HepG2 (cell line): Measurements from ENCODE around the gene NT5DC2. TPM values are rescaled to one million over a fixed set of nuclear protein-coding genes. Genes with fewer than 3 reads are reported as not detected.

ENCODE experiments used
- ATAC-seq: fragments of 200-7000 bp; cut with Tn5 transposase; 3 replicates; pipeline ENCODE4 v1.9.1; 2020; ENCODE audit warnings: mild to moderate bottlenecking, moderate library complexity
- BruUV-seq: library from RNA; stranded (reverse); fragments of 400-500 nt; replicated peaks from 2 replicates; lab custom pipeline; 2021; lab: Mats Ljungman, UMichigan
- CTCF ChIA-PET: fragments of 300-600 bp; formaldehyde crosslinking; extraction: SDS; loops from one replicate; lab custom pipeline; 2021; ENCODE audit warnings: low total read pairs, inconsistent platforms, low intra/inter-chr PET ratio; lab: Yijun Ruan, JAX
- POLR2A ChIA-PET: fragments of 350-600 bp; sonication (Branson Sonifier 250); formaldehyde crosslinking; loops from one replicate; lab custom pipeline; 2020; ENCODE audit warnings: antibody characterized with exemption, inconsistent platforms; lab: Yijun Ruan, JAX
- DNase-seq: peaks from one replicate; pipeline ENCODE4 v3.0.0-alpha.2; 2015; ENCODE audit warnings: low spot score
- FAIRE-seq: peaks from 3 replicates; lab custom pipeline; 2011; peaks lifted over from hg19 to GRCh38; lab: Jason Lieb, UNC
- H2AFZ ChIP-seq: one replicate; pipeline ENCODE4 v1.6.1; 2011; ENCODE audit warnings: low read length, inconsistent platforms
- H3K27ac ChIP-seq: fragments of 300-600 bp; 3 replicates; pipeline ENCODE4 v1.8.0; 2011; ENCODE audit warnings: mixed run types, mild to moderate bottlenecking, mixed read lengths, low read length, inconsistent platforms; ENCODE audit not compliant: insufficient read depth; ENCODE audit errors: extremely low read length
- H3K27me3 ChIP-seq, 2 experiments: fragments of 200-600 bp in 1 of 2; 2 replicates in 1 of 2; 3 replicates in 1 of 2; pipeline versions ENCODE4 v1.6.0 to v1.8.0; 2011; ENCODE audit warnings: low read length in 2 of 2, mild to moderate bottlenecking in 2 of 2, moderate library complexity in 2 of 2, inconsistent platforms in 1 of 2; ENCODE audit not compliant: insufficient read depth in 2 of 2, control insufficient read depth in 1 of 2
- H3K36me3 ChIP-seq, 2 experiments: fragments of 200-600 bp in 1 of 2; replicated peaks in 1 of 2; 2 replicates in 1 of 2; 3 replicates in 1 of 2; pipeline versions ENCODE4 v1.5.1 to v1.8.0; 2011; ENCODE audit warnings: low read length in 2 of 2, inconsistent platforms in 1 of 2; ENCODE audit not compliant: insufficient read depth in 2 of 2, control insufficient read depth in 1 of 2
- H3K4me1 ChIP-seq: 2 replicates; pipeline ENCODE4 v1.5.1; 2012; ENCODE audit warnings: low read length, inconsistent platforms; ENCODE audit not compliant: insufficient read depth
- H3K4me2 ChIP-seq: 2 replicates; pipeline ENCODE4 v1.6.0; 2011; ENCODE audit warnings: low read depth, low read length, inconsistent platforms
- H3K4me3 ChIP-seq, 3 experiments: fragments of 200-600 bp in 1 of 3; sonication (generic), shearing (Covaris generic) in 1 of 3; replicated peaks in 1 of 3; 2 replicates each; pipeline ENCODE4 v1.5.1; 2011 to 2016; ENCODE audit warnings: low read length in 3 of 3, inconsistent platforms in 2 of 3, low read depth in 2 of 3, mild to moderate bottlenecking in 2 of 3, control low read depth in 1 of 3, mixed read lengths in 1 of 3; ENCODE audit not compliant: insufficient read depth in 1 of 3
- H3K79me2 ChIP-seq: one replicate; pipeline ENCODE4 v1.6.1; 2011; ENCODE audit warnings: low read length, inconsistent platforms; ENCODE audit not compliant: insufficient read depth
- H3K9ac ChIP-seq: 2 replicates; pipeline ENCODE4 v1.6.0; 2011; ENCODE audit warnings: mild to moderate bottlenecking, low read depth, low read length, inconsistent platforms; ENCODE audit not compliant: insufficient read depth
- H3K9me3 ChIP-seq: 2 replicates; pipeline ENCODE4 v1.5.1; 2012; ENCODE audit warnings: mild to moderate bottlenecking, low read length
- H4K20me1 ChIP-seq: 2 replicates; pipeline ENCODE4 v1.6.0; 2011; ENCODE audit warnings: inconsistent platforms, mild to moderate bottlenecking, low read length, moderate library complexity; ENCODE audit not compliant: insufficient read depth
- FOXK2 ChIP-seq: fragments of 450-650 bp; IDR thresholded peaks from 2 replicates; pipeline ENCODE4 v1.6.1; 2016
- HINFP ChIP-seq: sonication (generic); formaldehyde crosslinking; IDR thresholded peaks from 2 replicates; pipeline ENCODE4 v1.4.0; 2020; ENCODE audit warnings: low read depth, mild to moderate bottlenecking, missing genetic modification reagents
- SP140L ChIP-seq: sonication (generic); formaldehyde crosslinking; IDR thresholded peaks from 2 replicates; pipeline ENCODE4 v1.4.0; 2020; ENCODE audit warnings: missing genetic modification reagents, borderline replicate concordance
- STAT6 ChIP-seq: sonication (generic); formaldehyde crosslinking; IDR thresholded peaks from 2 replicates; pipeline ENCODE4 v1.4.0; 2020; ENCODE audit warnings: missing genetic modification reagents, mild to moderate bottlenecking, borderline replicate concordance
- TBX3 ChIP-seq: fragments of 450-650 bp; IDR thresholded peaks from 2 replicates; pipeline ENCODE4 v1.6.1; 2017; ENCODE audit warnings: antibody characterized with exemption, mild to moderate bottlenecking, inconsistent platforms, borderline replicate concordance
- TEF ChIP-seq: sonication (generic); formaldehyde crosslinking; IDR thresholded peaks from 2 replicates; pipeline ENCODE4 v1.5.0; 2020; ENCODE audit warnings: missing genetic modification reagents
- ZNF235 ChIP-seq: sonication (generic); formaldehyde crosslinking; IDR thresholded peaks from 2 replicates; pipeline ENCODE4 v1.8.1; 2023; ENCODE audit warnings: mild to moderate bottlenecking, missing genetic modification reagents, borderline replicate concordance
- ZNF253 ChIP-seq: sonication (generic); formaldehyde crosslinking; IDR thresholded peaks from 2 replicates; pipeline ENCODE4 v1.8.0; 2022; ENCODE audit warnings: mild to moderate bottlenecking, missing genetic modification reagents, borderline replicate concordance
- ZNF562 ChIP-seq: sonication (generic); formaldehyde crosslinking; IDR thresholded peaks from 2 replicates; pipeline ENCODE4 v1.8.0; 2022; ENCODE audit warnings: missing genetic modification reagents, borderline replicate concordance
- ZNF788 ChIP-seq: sonication (generic); formaldehyde crosslinking; IDR thresholded peaks from 2 replicates; pipeline ENCODE4 v1.5.0; 2020; ENCODE audit warnings: mild to moderate bottlenecking, missing genetic modification reagents, borderline replicate concordance
- WGBS: methylation state at CpG from one replicate; pipeline ENCODE4 v1.1.6; 2017; ENCODE audit warnings: low lambda C conversion rate; 5-methylcytosine and 5-hydroxymethylcytosine counted together
- in situ Hi-C: cut with HindIII; loops from 2 replicates; pipeline ENCODE4 v1.10.0; 2017; ENCODE audit warnings: low pct_unique_long_range_greater_than_20kb; ENCODE audit not compliant: extremely low pct_ligation_motif_present
- intact Hi-C: fragments of 100-400 bp; cut with micrococcal nuclease; formaldehyde crosslinking; loops from one replicate; pipeline ENCODE4 v1.10.0; 2022; ENCODE audit not compliant: unreplicated experiment
- polyA plus RNA-seq, 8 experiments: library from polyadenylated mRNA; depleted of rRNA in 3 of 8; stranded (reverse) in 7 of 8; unstranded in 1 of 8; fragments of >200 nt; fragmentation: Illumina TruSeq in 4 of 8; extraction: Trizol in 4 of 8; gene quantifications; 2 replicates each; pipeline versions ENCODE4 v1.2.1 to v1.2.3, GENCODE V29; 2011 to 2016; ENCODE audit warnings: low read depth in 4 of 8, missing spikeins in 1 of 8, mixed read lengths in 1 of 8; ENCODE audit not compliant: insufficient read depth in 1 of 8
- total RNA-seq, 5 experiments: library from RNA; depleted of rRNA; stranded (reverse); fragments of >200 nt; fragmentation: Illumina TruSeq; extraction: Trizol; gene quantifications; 2 replicates each; pipeline ENCODE4 v1.2.3, GENCODE V29; 2016; ENCODE audit warnings: low read depth in 1 of 5
- TF ChIP-seq, protein P1 (sequence below): sonication (generic); formaldehyde crosslinking; IDR thresholded peaks from 2 replicates; pipeline ENCODE4 v1.4.0; 2020; ENCODE audit warnings: missing genetic modification reagents; ENCODE audit errors: not compliant biosample characterization
- TF ChIP-seq, protein P2 (sequence below): sonication (generic); formaldehyde crosslinking; IDR thresholded peaks from 2 replicates; pipeline ENCODE4 v1.4.0; 2020; ENCODE audit warnings: mild to moderate bottlenecking, missing genetic modification reagents, borderline replicate concordance
- TF ChIP-seq, protein P3 (sequence below): sonication (generic); formaldehyde crosslinking; conservative IDR thresholded peaks from 2 replicates; pipeline ENCODE4 v1.4.0; 2020; ENCODE audit warnings: missing genetic modification reagents
- TF ChIP-seq, protein P4 (sequence below): sonication (generic); formaldehyde crosslinking; IDR thresholded peaks from 2 replicates; pipeline ENCODE4 v1.4.0; 2020; ENCODE audit warnings: mild to moderate bottlenecking, low read depth, missing genetic modification reagents

NT5DC2 gene
- total and polyA plus RNA-seq, 2 of the 13 experiments (the other 11 are each of a cell fraction or from before 2014, with no cell fraction given): 131 to 240 TPM

DNA sequence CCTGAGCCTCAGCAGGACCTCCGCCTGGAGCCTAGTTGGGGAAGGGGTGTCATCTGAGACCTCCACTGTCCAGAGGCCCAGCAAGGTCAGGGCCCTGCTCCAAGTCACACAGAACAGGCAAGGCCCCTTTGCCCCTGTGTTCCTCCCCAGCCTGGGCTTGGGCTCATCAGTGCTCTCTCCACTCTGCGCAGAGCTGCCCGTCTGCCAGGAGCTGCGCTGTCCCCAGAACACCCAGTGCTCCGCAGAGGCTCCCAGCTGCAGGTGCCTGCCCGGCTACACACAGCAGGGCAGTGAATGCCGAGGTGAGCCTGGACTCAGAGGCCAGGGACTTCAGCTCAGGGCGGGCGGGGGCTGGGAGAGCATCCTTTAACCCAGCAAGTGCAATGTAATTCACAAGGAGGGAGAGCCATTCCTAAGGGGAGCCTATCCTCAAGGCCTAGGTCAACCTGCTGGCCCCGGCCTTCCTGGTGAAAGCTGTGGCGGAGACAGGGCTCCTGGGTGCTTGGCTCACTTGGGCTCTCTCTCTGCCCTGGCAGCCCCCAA lies 30.8 kb downstream of the NT5DC2 start:
- in situ Hi-C loops: no loop called here
- ChIA-PET CTCF (no interaction called here), POLR2A (no interaction called here)
- Histone ChIP-seq H3K4me1 (peaks cover 19% of the 10 kb centered on the region), H3K36me3 (no peaks in the 10 kb centered on the region), H3K4me2 (no peak overlapping the region), H3K27ac (no peak overlapping the region), H2AFZ (no peak overlapping the region), H3K9me3 (no peaks in the 10 kb centered on the region), H4K20me1 (no peaks in the 10 kb centered on the region), H3K9ac (no peak overlapping the region), H3K27me3 (peaks cover 15 to 61% of the 10 kb centered on the region in 2 experiments; a peak in 4 of 5 replicates), H3K4me3 (no peak overlapping the region), H3K79me2 (no peaks in the 10 kb centered on the region)
- intact Hi-C loops: no loop called here
- no TSS peak for BruUV-seq
- DNase-seq (no peak), ATAC-seq (peak; percentile 8; the same call in 2 of the 3 replicates), FAIRE-seq (no peak)
- WGBS: 20% methylated on average over 1 of the region's 11 CpGs
- TF ChIP-seq TEF (CRISPR knock-in tag) (no peak), HINFP (CRISPR knock-in tag) (no peak), ZNF253 (no peak), TBX3 (no peak), ZNF235 (CRISPR knock-in tag) (no peak), SP140L (CRISPR knock-in tag) (no peak), ZNF562 (CRISPR knock-in tag) (no peak), STAT6 (no peak), ZNF788 (CRISPR knock-in tag) (no peak), FOXK2 (no peak)
- TF ChIP-seq, protein P1, sequence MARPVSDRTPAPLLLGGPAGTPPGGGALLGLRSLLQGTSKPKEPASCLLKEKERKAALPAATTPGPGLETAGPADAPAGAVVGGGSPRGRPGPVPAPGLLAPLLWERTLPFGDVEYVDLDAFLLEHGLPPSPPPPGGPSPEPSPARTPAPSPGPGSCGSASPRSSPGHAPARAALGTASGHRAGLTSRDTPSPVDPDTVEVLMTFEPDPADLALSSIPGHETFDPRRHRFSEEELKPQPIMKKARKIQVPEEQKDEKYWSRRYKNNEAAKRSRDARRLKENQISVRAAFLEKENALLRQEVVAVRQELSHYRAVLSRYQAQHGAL: no peak
- TF ChIP-seq, protein P2, sequence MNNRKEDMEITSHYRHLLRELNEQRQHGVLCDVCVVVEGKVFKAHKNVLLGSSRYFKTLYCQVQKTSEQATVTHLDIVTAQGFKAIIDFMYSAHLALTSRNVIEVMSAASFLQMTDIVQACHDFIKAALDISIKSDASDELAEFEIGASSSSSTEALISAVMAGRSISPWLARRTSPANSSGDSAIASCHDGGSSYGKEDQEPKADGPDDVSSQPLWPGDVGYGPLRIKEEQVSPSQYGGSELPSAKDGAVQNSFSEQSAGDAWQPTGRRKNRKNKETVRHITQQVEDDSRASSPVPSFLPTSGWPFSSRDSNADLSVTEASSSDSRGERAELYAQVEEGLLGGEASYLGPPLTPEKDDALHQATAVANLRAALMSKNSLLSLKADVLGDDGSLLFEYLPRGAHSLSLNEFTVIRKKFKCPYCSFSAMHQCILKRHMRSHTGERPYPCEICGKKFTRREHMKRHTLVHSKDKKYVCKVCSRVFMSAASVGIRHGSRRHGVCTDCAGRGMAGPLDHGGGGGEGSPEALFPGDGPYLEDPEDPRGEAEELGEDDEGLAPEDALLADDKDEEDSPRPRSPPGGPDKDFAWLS (CRISPR knock-in tag): no peak
- TF ChIP-seq, protein P3, sequence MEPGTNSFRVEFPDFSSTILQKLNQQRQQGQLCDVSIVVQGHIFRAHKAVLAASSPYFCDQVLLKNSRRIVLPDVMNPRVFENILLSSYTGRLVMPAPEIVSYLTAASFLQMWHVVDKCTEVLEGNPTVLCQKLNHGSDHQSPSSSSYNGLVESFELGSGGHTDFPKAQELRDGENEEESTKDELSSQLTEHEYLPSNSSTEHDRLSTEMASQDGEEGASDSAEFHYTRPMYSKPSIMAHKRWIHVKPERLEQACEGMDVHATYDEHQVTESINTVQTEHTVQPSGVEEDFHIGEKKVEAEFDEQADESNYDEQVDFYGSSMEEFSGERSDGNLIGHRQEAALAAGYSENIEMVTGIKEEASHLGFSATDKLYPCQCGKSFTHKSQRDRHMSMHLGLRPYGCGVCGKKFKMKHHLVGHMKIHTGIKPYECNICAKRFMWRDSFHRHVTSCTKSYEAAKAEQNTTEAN (CRISPR knock-in tag): no peak
- TF ChIP-seq, protein P4, sequence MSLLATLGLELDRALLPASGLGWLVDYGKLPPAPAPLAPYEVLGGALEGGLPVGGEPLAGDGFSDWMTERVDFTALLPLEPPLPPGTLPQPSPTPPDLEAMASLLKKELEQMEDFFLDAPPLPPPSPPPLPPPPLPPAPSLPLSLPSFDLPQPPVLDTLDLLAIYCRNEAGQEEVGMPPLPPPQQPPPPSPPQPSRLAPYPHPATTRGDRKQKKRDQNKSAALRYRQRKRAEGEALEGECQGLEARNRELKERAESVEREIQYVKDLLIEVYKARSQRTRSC (CRISPR knock-in tag): no peak
